ENCODE data around the gene AMPH.

DNA sequence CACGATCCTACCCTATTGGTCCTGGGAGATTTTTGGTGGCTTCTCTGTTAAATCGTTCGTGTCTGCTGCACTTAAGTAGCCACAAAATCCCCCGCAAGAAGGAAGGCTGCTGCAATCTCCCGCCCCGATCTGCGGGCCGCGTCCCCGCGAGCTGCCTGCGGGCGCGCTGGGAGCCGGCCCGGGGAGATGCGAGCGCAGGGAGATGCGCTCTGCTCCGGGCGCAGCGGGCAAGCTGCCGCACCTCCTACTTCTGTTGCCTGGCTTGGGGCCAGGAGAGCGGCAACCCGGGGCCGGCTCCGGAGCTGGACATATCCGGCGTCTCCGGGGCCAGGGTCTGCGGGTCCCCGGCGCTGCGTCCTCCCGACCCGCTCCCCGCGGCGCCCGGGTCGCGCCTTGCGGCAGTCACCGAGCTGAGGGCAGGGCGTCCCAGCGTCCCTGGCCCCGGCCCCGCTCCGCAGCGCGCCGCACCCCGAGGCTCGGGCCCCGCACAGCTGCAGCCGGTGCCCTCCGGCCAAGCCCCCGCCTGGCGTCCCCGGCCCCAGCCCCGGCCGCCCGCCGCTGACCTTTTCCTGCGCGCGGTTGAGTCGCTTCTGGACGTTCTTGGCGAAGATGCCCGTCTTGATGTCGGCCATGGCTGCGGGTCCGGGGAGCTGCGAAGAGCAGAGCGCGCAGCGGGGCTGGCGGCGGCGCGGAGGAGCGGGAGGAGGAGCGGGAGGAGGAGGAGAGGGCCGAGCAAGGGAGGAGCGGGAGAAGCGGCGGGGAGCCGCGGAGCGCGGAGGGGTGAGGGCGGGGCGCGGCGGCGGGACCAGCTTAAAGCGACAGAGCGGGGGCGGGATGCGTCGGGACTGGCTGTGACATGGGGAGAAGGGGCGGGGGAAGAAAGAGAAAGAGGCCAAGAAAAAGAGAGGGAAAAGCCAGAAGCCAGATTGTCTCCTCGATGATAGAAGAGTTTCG is at the start of gene AMPH:
- TF ChIP-seq EP300 (IDR thresholded peaks at IDR 0.05) (no peak), POLR2AphosphoS5 (IDR thresholded peaks at IDR 0.05) (no peak), CTCF (IDR thresholded peaks at IDR 0.05) (no peak)

Measured in upper lobe of left lung (tissue), 4 donors.